Measurements from ENCODE around the gene GMDS. TPM values are rescaled to one million over a fixed set of nuclear protein-coding genes. Genes with fewer than 3 reads are reported as not detected.

Gene GMDS
- total RNA-seq, 1 donor from 2014 or later, result 27.0 TPM

DNA sequence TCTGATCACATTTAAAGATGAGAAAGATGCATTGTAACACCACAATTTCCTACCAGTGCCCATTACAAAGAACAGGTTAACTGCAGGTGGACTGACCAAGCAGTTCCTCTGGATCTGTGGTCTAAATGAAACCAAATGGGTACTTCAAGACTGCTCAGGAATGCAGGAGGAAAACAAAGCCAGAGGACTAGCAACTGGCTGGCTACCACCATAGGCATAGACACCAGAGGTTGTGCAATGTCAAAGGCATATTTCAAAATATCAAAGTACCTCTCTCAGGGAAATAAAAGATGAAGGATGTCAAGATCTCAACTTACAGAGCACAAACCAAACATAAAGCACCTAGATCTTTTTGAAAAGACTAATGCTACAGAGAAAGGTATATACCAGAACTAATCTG is 65.5 kb downstream of the GMDS start:
- TF ChIP-seq, protein P1, sequence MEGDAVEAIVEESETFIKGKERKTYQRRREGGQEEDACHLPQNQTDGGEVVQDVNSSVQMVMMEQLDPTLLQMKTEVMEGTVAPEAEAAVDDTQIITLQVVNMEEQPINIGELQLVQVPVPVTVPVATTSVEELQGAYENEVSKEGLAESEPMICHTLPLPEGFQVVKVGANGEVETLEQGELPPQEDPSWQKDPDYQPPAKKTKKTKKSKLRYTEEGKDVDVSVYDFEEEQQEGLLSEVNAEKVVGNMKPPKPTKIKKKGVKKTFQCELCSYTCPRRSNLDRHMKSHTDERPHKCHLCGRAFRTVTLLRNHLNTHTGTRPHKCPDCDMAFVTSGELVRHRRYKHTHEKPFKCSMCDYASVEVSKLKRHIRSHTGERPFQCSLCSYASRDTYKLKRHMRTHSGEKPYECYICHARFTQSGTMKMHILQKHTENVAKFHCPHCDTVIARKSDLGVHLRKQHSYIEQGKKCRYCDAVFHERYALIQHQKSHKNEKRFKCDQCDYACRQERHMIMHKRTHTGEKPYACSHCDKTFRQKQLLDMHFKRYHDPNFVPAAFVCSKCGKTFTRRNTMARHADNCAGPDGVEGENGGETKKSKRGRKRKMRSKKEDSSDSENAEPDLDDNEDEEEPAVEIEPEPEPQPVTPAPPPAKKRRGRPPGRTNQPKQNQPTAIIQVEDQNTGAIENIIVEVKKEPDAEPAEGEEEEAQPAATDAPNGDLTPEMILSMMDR (IDR thresholded peaks at IDR 0.05; ENCODE audit: insufficient read depth, low read length, poor library complexity, severe bottlenecking), result no peak
- DNase-seq (ENCODE audit: low read depth), result no peak
- H3K4me3 ChIP-seq (ENCODE audit: low read depth, low read length), result no peak overlapping the region
- no peaks in the 10 kb centered on the region for H3K36me3 ChIP-seq (ENCODE audit: control insufficient read depth, insufficient read depth, low read length)
- no peaks in the 10 kb centered on the region for H3K27me3 ChIP-seq (ENCODE audit: control insufficient read depth, insufficient read depth, low read length)

DNA sequence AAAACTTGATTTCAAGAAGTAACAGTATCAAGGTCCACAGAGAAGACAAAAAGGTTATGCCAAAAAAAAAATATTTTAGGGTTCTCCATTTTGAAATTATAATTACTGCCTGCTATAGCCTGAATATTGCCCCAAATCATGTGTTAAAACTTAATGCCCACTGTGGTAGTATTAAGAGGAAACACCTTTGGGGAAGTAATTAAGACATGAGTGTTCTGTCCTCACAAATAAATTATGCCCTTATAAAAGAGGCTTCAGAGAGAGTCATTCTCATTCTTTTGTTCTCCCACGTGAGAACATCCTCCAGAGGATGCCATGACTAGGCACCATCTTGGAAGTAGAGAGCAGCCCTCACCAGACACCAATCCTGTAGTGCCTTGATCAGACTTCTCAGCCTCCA is 66.2 kb downstream of the GMDS start:
- Histone ChIP-seq H3K27me3 (ENCODE audit: control insufficient read depth, insufficient read depth, low read length) (no peaks in the 10 kb centered on the region), H3K4me3 (ENCODE audit: low read depth, low read length) (no peak overlapping the region), H3K36me3 (ENCODE audit: control insufficient read depth, insufficient read depth, low read length) (no peaks in the 10 kb centered on the region)
- TF ChIP-seq, protein P1 (IDR thresholded peaks at IDR 0.05; ENCODE audit: insufficient read depth, low read length, poor library complexity, severe bottlenecking), result no peak
- DNase-seq (ENCODE audit: low read depth), result no peak

DNA sequence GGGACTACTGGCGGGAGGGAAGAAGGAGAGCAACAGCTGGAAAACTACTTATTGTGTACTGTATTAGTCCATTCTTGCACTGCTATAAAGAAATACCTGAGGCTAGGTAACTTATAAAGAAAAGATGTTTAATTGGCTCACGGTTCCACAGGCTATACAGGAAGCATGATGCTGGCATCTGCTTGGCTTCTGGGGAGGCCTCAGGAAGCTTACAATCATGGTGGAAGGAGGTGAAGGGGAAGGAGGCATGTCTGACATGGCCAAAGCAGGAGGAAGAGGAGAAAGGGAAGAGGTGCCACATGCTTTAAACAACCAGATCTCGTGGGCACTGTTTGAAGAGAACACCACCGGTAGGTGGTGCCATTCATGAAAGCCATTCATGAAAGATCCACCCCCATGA is 67.3 kb downstream of the GMDS start:
- Histone ChIP-seq H3K4me3 (ENCODE audit: low read depth, low read length) (no peak overlapping the region), H3K36me3 (ENCODE audit: control insufficient read depth, insufficient read depth, low read length) (no peaks in the 10 kb centered on the region), H3K27me3 (ENCODE audit: control insufficient read depth, insufficient read depth, low read length) (no peaks in the 10 kb centered on the region)
- DNase-seq (ENCODE audit: low read depth), result no peak
- TF ChIP-seq, protein P1 (IDR thresholded peaks at IDR 0.05; ENCODE audit: insufficient read depth, low read length, poor library complexity, severe bottlenecking), result no peak

DNA sequence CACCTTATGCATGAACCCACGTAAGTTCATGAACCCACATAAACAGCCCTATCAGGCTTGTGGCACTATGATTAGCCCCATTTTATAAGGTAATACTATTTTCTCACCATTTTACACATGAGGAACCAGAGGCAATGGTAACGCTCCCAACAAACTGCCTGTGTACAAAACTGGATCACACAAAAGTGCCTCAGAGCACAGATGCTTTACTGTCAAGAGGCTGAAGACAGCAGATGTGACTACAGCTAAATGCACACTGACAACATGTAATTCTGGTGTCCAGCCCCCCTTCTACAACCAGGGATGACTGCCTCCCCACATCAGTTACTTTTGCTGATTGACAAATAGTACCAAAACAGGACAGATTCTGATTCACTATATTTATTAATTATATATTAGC is 69.6 kb downstream of the GMDS start:
- TF ChIP-seq, protein P1 (IDR thresholded peaks at IDR 0.05; ENCODE audit: insufficient read depth, low read length, poor library complexity, severe bottlenecking), result no peak
- Histone ChIP-seq H3K36me3 (ENCODE audit: control insufficient read depth, insufficient read depth, low read length) (no peaks in the 10 kb centered on the region), H3K4me3 (ENCODE audit: low read depth, low read length) (no peak overlapping the region), H3K27me3 (ENCODE audit: control insufficient read depth, insufficient read depth, low read length) (no peaks in the 10 kb centered on the region)
- DNase-seq (ENCODE audit: low read depth), result no peak

DNA sequence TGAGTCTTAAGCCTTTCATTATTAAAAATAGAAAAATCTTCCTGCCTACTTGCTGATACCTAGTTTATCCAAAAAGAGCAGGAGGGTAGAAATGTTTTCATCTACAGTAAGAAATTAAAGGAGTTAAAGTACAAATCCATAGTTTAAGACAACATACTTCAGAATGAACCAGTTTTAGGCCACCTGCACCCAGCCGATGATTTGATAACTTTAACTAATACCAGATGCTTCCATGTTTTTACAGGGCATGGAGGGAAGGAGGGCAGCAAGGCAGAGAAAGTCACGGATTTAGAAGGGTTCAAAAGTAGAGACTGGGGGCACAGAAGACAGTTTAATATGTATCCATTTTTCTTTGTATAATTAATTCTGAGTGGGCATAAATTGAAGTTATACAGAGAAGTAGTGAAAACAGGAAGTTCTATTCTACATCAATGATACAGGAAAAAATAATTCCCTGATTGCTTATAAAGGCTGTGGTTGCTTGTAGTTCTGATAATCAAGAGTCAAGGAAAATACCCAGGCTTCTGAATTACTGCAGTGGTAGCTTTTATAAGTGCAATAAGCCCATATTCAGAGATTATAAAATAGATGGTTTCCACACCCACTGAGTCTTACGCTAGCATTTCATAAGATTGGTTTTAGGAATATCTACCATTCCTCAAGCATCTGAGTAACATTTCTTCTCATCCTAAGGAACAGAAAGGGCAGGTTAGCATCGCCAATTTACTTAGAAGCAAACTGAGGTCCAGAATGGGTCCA is 72.0 kb downstream of the GMDS start:
- DNase-seq (ENCODE audit: low read depth), result no peak
- Histone ChIP-seq H3K27me3 (ENCODE audit: control insufficient read depth, insufficient read depth, low read length) (no peaks in the 10 kb centered on the region), H3K4me3 (ENCODE audit: low read depth, low read length) (no peak overlapping the region), H3K36me3 (ENCODE audit: control insufficient read depth, insufficient read depth, low read length) (no peaks in the 10 kb centered on the region)
- TF ChIP-seq, protein P1 (IDR thresholded peaks at IDR 0.05; ENCODE audit: insufficient read depth, low read length, poor library complexity, severe bottlenecking), result no peak

DNA sequence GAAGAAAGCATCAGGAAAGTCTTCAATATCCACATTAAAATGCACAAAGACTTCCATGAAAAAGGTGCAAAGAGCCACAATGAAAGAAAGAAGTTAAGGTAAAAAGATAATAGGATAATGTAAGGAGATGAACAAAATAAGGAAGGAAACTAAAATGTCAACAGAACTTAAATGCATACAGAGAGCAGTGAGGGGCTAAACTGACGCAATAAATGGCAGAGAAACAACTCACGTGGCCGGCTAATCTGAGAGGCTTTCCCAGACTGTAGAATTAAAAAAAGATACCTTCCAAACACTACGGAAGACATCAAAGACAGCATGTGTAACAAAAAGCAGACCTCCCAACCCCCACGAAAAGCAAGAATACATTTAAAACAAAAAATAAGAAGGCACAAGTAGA is 73.7 kb downstream of the GMDS start:
- H3K4me3 ChIP-seq (ENCODE audit: low read depth, low read length), result no peak overlapping the region
- H3K27me3 ChIP-seq (ENCODE audit: control insufficient read depth, insufficient read depth, low read length), result no peaks in the 10 kb centered on the region
- no peaks in the 10 kb centered on the region for H3K36me3 ChIP-seq (ENCODE audit: control insufficient read depth, insufficient read depth, low read length)
- TF ChIP-seq, protein P1 (IDR thresholded peaks at IDR 0.05; ENCODE audit: insufficient read depth, low read length, poor library complexity, severe bottlenecking), result no peak
- no peak for DNase-seq (ENCODE audit: low read depth)

All from kidney epithelial cell (primary cell).